Keratinocyte (primary cell): Measurements from ENCODE around the gene GPC5. TPM values are rescaled to one million over a fixed set of nuclear protein-coding genes. Genes with fewer than 3 reads are reported as not detected.

ENCODE experiments used
- DNase-seq: peaks from one replicate; pipeline ENCODE4 v3.0.0-alpha.2; 2011; ENCODE audit warnings: low read depth, missing footprints, low spot score
- FAIRE-seq: peaks from 2 replicates; lab custom pipeline; 2011; peaks lifted over from hg19 to GRCh38; lab: Jason Lieb, UNC
- H2AFZ ChIP-seq: 2 replicates; pipeline ENCODE4 v1.6.0; 2012; ENCODE audit warnings: low read length, control low read depth, inconsistent platforms; ENCODE audit not compliant: control insufficient read depth
- H3K27ac ChIP-seq: 2 replicates; pipeline ENCODE4 v1.5.1; 2011; ENCODE audit warnings: low read length; ENCODE audit not compliant: control insufficient read depth, insufficient read depth
- H3K27me3 ChIP-seq: 3 replicates; pipeline ENCODE4 v1.6.0; 2011; ENCODE audit warnings: low read length; ENCODE audit not compliant: control insufficient read depth, insufficient read depth; ENCODE audit errors: extremely low read depth
- H3K36me3 ChIP-seq, 2 experiments: 2 replicates in 1 of 2; 3 replicates in 1 of 2; pipeline ENCODE4 v1.5.1; 2011; ENCODE audit warnings: low read length in 2 of 2, mild to moderate bottlenecking in 1 of 2; ENCODE audit not compliant: control insufficient read depth in 2 of 2, insufficient read depth in 2 of 2; ENCODE audit errors: extremely low read depth in 1 of 2
- H3K4me1 ChIP-seq: 3 replicates; pipeline ENCODE4 v1.5.1; 2011; ENCODE audit warnings: low read length; ENCODE audit not compliant: control insufficient read depth, insufficient read depth; ENCODE audit errors: extremely low read depth
- H3K4me2 ChIP-seq: 3 replicates; pipeline ENCODE4 v1.6.0; 2011; ENCODE audit warnings: low read depth, low read length; ENCODE audit not compliant: control insufficient read depth, insufficient read depth; ENCODE audit errors: extremely low read depth
- H3K4me3 ChIP-seq, 3 experiments: fragments of 200-600 bp in 1 of 3; sonication (generic) in 1 of 3; 2 replicates in 2 of 3; 3 replicates in 1 of 3; pipeline ENCODE4 v1.5.1; 2011 to 2016; ENCODE audit warnings: low read length in 3 of 3, mild to moderate bottlenecking in 3 of 3, control low read depth in 2 of 3, inconsistent platforms in 1 of 3, low read depth in 1 of 3, mixed read lengths in 1 of 3, mixed run types in 1 of 3, moderate library complexity in 1 of 3; ENCODE audit not compliant: control insufficient read depth in 2 of 3, insufficient read depth in 2 of 3; ENCODE audit errors: extremely low read depth in 1 of 3
- H3K79me2 ChIP-seq: 2 replicates; pipeline ENCODE4 v1.6.0; 2012; ENCODE audit warnings: low read length; ENCODE audit not compliant: control insufficient read depth, insufficient read depth
- H3K9ac ChIP-seq: 3 replicates; pipeline ENCODE4 v1.6.0; 2011; ENCODE audit warnings: low read length; ENCODE audit not compliant: control insufficient read depth, insufficient read depth; ENCODE audit errors: extremely low read depth
- H3K9me1 ChIP-seq: 3 replicates; pipeline ENCODE4 v1.6.0; 2011; ENCODE audit warnings: low read length; ENCODE audit not compliant: control insufficient read depth, insufficient read depth; ENCODE audit errors: extremely low read depth
- H3K9me3 ChIP-seq: 2 replicates; pipeline ENCODE4 v1.5.1; 2012; ENCODE audit warnings: low read depth, low read length; ENCODE audit not compliant: control insufficient read depth
- H4K20me1 ChIP-seq: 3 replicates; pipeline ENCODE4 v1.6.0; 2011; ENCODE audit warnings: low read length; ENCODE audit not compliant: control insufficient read depth, insufficient read depth; ENCODE audit errors: extremely low read depth
- EZH2 ChIP-seq: IDR thresholded peaks from one replicate; pipeline ENCODE4 v1.6.1; 2012; ENCODE audit warnings: inconsistent platforms, mild to moderate bottlenecking, low read length, moderate library complexity
- dilution Hi-C: fragments of 300-500 bp; cut with MboI; formaldehyde crosslinking; loops from one replicate; pipeline ENCODE4 v1.7.0; 2020; ENCODE audit warnings: low sequenced_read_pairs; ENCODE audit not compliant: extremely low pct_ligation_motif_present
- polyA plus RNA-seq, 5 experiments: library from polyadenylated mRNA; depleted of rRNA in 3 of 5; stranded (reverse) in 3 of 5; stranded (forward) in 1 of 5; unstranded in 1 of 5; fragments of >200 nt; gene quantifications; 1 replicate in 1 of 5; 2 replicates in 3 of 5; 3 replicates in 1 of 5; pipeline versions ENCODE4 v1.2.1 to v1.2.3, GENCODE V29; 2011 to 2012; ENCODE audit warnings: missing spikeins in 2 of 5, low read depth in 1 of 5, low replicate concordance in 1 of 5
- TF ChIP-seq, protein P1 (sequence below), 3 experiments: IDR thresholded peaks in 1 of 3; conservative IDR thresholded peaks in 1 of 3; optimal IDR thresholded peaks in 1 of 3; 2 replicates in 2 of 3; 3 replicates in 1 of 3; pipeline versions ENCODE3 to v1.5.1; 2011; ENCODE audit warnings: low read length in 3 of 3, mild to moderate bottlenecking in 3 of 3, moderate library complexity in 2 of 3, control low read depth in 1 of 3, inconsistent platforms in 1 of 3; ENCODE audit not compliant: insufficient read depth in 2 of 3; ENCODE audit errors: extremely low read depth in 1 of 3

GPC5 gene
- polyA plus RNA-seq, 1 donor (not counting 4 experiments of a cell fraction or from before 2014, with no cell fraction given): 0.10 TPM

DNA sequence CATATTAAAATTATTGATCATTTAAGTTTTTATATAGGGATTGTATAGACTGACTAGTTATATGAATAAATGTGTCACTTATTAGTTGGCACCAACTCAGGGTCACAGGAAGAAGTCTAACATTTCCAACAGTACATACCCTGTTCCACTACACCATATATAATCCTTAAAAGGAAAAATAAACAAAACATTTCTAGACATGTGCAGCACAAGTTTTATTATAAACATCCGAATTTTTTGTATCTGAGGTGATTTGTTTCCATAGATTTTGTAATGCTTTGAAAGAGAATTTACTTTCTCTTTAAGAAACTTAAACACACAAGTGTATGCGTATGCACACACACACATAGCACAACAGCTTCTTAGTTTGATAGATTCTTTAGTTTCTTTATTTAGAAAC lies 1409.5 kb downstream of the GPC5 start:
- dilution Hi-C loops: no loop called here
- no peak for FAIRE-seq
- no peak overlapping the region for H3K4me2 ChIP-seq

DNA sequence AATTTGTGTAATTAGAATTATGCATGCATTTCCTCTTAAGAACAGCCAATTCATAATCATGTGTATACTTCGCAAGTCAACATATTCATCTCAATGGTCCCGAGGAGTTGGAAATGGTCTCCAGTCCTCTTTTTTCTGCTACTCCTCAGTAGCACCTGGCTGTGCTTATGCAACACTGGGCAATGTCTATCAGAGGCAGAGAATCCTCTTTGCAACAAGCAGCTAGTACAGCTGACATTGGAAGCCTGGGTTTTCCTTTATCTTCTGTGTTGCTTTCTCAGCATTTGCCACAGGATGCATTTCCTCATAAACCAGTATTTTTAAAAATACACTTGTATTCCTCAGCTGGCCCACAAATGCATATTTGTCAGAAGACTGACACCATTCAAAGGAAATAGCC lies 1422.9 kb downstream of the GPC5 start:
- Histone ChIP-seq H2AFZ (no peak overlapping the region), H3K4me3 (no peak overlapping the region), H3K36me3 (no peaks in the 10 kb centered on the region), H3K9me1 (no peaks in the 10 kb centered on the region), H3K4me2 (no peak overlapping the region), H3K4me1 (no peaks in the 10 kb centered on the region), H3K79me2 (no peaks in the 10 kb centered on the region), H3K27ac (no peak overlapping the region), H3K9ac (no peak overlapping the region), H4K20me1 (no peaks in the 10 kb centered on the region), H3K9me3 (no peaks in the 10 kb centered on the region), H3K27me3 (no peaks in the 10 kb centered on the region)
- TF ChIP-seq EZH2: no peak
- TF ChIP-seq, protein P1, sequence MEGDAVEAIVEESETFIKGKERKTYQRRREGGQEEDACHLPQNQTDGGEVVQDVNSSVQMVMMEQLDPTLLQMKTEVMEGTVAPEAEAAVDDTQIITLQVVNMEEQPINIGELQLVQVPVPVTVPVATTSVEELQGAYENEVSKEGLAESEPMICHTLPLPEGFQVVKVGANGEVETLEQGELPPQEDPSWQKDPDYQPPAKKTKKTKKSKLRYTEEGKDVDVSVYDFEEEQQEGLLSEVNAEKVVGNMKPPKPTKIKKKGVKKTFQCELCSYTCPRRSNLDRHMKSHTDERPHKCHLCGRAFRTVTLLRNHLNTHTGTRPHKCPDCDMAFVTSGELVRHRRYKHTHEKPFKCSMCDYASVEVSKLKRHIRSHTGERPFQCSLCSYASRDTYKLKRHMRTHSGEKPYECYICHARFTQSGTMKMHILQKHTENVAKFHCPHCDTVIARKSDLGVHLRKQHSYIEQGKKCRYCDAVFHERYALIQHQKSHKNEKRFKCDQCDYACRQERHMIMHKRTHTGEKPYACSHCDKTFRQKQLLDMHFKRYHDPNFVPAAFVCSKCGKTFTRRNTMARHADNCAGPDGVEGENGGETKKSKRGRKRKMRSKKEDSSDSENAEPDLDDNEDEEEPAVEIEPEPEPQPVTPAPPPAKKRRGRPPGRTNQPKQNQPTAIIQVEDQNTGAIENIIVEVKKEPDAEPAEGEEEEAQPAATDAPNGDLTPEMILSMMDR (optimal IDR thresholded peaks at IDR 0.05 in 1 of 3, IDR thresholded peaks at IDR 0.05 in 1 of 3, conservative IDR thresholded peaks at IDR 0.05 in 1 of 3; ENCODE audit: extremely low read depth in 1 of 3, insufficient read depth in 2 of 3, low read length in 3 of 3): no peak
- dilution Hi-C loops: no loop called here
- DNase-seq (no peak), FAIRE-seq (no peak)

More for the DNA sequence above, 1409.5 kb downstream of the GPC5 start:
- Histone ChIP-seq H3K4me3 (no peak overlapping the region), H3K9ac (no peak overlapping the region), H3K9me1 (no peaks in the 10 kb centered on the region), H2AFZ (no peak overlapping the region), H3K27ac (no peak overlapping the region), H4K20me1 (no peaks in the 10 kb centered on the region), H3K4me1 (peaks cover 3% of the 10 kb centered on the region), H3K36me3 (no peaks in the 10 kb centered on the region), H3K9me3 (no peaks in the 10 kb centered on the region), H3K27me3 (no peaks in the 10 kb centered on the region), H3K79me2 (no peaks in the 10 kb centered on the region)
- no peak for DNase-seq
- TF ChIP-seq EZH2: no peak
- TF ChIP-seq, protein P1 (optimal IDR thresholded peaks at IDR 0.05 in 1 of 3, IDR thresholded peaks at IDR 0.05 in 1 of 3, conservative IDR thresholded peaks at IDR 0.05 in 1 of 3; ENCODE audit: extremely low read depth in 1 of 3, insufficient read depth in 2 of 3, low read length in 3 of 3): no peak
